Measurements from ENCODE around the gene SIN3B.

DNA sequence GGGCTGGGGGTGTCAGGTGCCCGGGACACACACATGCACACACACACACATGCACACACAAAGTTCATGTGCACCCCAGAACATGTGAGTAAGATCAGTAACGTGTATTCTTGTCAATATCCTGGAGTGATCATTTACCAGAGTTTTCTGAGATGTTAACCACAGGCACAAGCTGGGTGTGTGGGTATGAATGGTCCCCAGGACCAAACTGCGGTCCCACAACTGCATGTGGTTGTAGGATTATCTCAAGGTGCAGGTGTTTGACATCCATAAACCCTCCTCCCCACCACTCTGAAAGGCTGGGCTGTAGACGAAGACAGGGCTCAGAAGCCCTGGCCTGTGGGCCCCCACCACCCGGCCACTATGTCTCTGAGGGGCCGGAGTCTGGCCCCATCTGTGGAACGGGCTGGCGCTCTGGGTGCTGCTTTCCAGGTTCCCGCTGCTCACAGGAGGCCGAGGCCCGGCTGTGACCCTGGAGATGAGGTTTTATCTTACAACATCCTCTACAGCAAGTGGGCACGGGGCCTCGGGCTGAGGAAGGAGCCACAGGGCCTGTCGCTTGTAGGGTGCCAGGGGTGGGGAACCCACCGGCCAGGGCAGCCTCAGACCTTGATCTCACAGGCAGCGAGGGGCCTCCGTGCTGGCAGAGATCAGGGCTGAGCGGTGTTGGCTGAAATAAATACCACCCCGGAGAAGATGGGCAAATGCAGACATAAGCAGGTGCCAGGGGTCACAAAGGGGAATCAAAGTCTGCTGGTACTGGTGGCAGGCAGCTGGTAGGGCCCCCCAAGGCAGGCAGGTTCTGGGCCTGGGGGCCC is 63.9 kb downstream of the SIN3B start:
- TF ChIP-seq, protein P1, sequence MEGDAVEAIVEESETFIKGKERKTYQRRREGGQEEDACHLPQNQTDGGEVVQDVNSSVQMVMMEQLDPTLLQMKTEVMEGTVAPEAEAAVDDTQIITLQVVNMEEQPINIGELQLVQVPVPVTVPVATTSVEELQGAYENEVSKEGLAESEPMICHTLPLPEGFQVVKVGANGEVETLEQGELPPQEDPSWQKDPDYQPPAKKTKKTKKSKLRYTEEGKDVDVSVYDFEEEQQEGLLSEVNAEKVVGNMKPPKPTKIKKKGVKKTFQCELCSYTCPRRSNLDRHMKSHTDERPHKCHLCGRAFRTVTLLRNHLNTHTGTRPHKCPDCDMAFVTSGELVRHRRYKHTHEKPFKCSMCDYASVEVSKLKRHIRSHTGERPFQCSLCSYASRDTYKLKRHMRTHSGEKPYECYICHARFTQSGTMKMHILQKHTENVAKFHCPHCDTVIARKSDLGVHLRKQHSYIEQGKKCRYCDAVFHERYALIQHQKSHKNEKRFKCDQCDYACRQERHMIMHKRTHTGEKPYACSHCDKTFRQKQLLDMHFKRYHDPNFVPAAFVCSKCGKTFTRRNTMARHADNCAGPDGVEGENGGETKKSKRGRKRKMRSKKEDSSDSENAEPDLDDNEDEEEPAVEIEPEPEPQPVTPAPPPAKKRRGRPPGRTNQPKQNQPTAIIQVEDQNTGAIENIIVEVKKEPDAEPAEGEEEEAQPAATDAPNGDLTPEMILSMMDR (IDR thresholded peaks at IDR 0.05): no peak
- TF ChIP-seq POLR2A (IDR thresholded peaks at IDR 0.05) (no peak), POLR2AphosphoS5 (IDR thresholded peaks at IDR 0.05) (peak in 1 of 2 donors; percentile 17)
